Activated T-cell treated with anti-CD3 and anti-CD28 coated beads, Interleukin-2, amount 50 U/mL, for 48 hours (primary cell): ENCODE results near the gene TDRD9.
A peak's percentile ranks its signal among the peaks of the same experiment; 100 is the strongest.

ENCODE experiments used
- DNase-seq, 2 experiments: peaks; one replicate each; pipeline ENCODE4 v3.0.0-alpha.2; 2020

TDRD9 gene

DNA sequence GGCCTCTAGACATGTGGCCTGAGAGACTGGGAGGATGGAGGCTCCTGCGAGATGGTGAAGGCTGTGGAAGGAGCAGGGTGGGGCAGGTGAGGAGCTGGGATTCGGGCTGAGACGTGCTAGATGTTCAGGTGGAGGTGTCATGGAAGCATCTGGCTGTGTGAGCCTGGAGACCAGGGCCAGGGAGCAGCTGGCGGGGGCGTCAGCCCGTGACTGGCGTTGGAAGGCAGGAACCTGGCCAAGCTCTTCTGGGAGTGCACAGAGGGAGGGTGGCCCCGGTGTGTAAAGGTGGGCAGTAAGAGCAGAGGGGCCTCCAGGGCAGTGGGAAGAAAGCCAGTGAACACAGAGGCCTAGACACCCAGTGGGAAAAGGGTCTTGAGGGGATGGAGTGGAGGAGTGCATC is 69.1 kb downstream of the TDRD9 start:
- DNase-seq: no peak

DNA sequence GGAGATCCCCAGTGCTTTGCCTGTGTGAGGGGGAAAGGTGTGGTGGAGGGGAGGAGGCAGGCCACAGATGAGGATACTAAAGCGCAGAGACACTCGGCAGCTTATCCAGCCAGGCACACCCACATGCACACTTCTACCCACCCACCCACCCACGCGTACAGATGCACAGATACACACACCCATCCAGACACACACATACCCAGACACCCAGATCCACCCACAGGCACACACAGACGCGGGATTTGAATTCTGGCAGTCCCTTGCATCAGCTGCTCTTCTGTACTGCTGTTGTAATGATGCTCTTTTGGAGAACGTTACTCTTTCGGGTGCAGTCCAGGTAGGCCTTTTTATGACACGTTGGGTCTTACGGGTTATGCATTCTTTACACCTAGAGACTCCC is 69.8 kb downstream of the TDRD9 start:
- DNase-seq: no peak

DNA sequence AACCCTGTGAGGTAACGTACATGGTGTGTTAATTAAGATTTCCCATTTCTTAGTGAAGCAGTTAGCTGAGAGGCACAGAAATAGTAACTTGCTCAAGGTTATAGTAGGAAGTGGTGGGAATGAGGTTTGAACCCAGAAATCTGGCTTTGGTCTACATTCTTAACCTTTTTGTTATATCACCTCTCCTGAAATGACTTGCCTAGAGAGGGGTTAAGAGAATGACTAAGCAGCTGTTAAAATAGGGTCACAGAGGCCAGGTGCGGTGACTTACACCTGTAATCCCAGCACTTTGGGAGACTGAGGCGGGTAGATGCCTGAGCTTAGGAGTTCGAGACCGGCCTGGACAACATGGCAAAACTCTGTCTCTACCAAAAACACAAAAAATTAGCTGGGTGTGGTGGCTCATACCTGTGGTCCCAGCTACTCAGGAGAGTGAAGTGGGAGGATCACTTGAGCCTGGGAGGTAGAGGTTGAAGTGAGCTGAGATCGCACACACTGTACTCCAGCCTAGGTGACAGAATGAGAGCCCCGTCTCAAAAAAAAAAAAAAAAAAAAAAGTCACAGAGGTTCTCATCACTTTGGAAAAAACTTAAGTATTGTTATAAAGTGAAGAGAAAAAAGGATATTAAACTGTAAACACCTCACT is 71.7 kb downstream of the TDRD9 start:
- DNase-seq: no peak

DNA sequence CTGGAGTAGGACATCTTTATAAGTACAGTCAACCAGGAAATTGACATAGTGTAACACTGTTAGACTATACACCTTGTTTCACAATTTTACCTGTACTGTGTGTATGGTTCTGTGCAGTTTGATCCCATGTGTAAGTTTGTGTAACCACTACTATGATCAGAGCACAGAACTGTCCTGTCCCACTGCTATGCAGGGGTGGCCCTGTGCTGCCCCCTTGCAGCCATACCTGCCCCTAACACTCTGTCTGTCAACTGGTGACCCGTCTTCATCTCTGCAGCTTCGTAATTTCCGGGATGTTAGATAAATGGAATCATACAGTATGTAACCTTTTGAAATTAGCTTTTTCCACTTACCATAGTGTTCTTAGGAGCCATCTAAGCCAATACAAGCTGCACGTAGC is 72.7 kb downstream of the TDRD9 start:
- DNase-seq: peak in 1 of 2 experiments; percentile 29

DNA sequence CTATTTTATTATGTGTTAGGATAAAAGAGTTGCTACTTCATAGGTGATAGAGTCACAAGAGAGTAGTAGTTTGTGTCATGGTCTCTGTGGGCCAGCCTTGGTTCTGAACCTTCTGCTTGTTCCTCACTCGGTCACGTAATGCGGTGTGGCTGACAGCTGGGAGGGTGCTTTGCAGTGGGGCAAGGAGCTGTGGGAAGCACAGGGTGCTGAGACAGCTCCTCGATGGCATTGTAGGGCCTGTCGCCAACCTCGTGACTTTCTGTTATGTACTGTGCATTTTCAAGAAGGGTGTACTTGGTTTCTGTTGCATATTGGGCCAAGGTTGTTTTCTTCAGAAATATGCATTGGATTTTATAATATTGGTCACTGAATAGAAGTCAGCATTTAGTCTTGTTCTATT is 75.4 kb downstream of the TDRD9 start:
- DNase-seq: no peak

DNA sequence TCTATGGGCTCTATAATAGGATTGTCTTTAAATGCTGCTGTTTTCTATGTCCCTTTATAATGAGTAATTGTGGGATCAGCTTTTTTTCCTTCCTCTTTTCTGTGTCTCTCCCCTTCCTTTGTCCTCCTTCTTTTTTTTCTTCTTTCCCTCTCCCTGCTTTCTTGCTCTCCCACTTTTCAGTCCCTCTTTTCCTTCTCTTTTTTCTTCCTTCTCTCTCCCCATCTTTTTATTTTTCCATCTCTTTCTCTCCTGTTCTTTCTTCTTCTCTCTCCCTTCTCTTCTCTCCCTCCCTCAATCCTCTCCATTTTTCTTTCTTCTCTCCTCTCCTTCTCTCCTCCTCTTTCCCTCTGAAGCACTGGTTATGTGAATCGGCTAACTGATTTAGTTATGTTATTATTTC is 76.6 kb downstream of the TDRD9 start:
- DNase-seq: no peak

DNA sequence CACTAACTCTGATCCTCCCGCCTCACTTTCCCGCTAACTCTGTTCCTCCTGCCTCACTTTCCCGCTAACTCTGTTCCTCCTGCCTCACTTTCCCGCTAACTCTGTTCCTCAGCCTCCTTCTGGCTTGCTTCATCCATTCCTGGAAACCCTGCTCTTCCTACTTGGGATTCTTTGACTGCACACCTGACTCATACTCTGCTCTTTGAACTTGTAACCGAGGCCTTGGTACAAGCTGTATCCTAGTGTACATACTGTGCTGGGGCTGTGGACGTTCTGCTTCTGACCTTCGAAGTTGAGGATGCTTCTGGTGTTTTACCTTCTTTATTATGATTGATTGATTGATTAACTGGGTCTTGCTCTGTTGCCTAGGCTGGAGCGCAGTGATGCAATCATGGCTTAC is 77.2 kb downstream of the TDRD9 start:
- DNase-seq: no peak

DNA sequence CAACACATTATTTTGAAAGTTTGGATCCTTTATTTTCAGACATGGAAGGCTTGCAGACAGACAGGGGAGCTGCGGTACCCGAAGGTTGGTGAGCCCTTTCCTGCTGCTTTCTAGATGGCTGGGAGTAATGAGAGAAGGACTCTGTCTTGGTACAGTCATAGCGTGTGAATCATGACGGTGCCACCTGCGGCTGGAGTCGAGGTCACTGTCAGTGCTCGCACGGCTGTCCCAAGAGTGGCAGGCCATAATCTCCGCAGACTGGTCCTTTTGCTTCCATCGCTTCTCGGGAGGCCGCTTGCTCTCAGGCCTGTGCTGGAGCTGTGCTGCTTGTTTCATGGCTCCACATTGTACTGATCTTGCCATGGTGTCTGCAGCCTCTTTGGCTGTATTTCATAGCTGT is 78.9 kb downstream of the TDRD9 start:
- DNase-seq: no peak

DNA sequence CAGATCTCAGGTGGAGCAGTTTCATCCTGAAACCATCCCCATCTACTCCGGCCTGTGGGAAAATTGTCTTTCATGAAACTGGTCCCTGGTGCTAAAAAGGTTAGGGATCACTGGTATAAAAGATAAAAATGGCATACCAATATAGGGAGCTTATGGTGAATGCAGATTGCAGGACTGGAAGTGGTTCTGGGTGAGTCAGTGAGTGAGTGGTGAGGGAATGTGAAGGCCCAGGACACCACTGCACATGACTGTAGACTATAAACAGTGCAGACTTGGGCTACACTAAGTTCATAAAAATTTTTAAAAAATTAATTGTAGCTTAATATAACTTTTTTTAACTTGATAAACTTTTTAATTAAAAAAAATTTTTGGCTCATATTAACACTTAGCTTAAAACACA is 81.0 kb downstream of the TDRD9 start:
- no peak for DNase-seq

DNA sequence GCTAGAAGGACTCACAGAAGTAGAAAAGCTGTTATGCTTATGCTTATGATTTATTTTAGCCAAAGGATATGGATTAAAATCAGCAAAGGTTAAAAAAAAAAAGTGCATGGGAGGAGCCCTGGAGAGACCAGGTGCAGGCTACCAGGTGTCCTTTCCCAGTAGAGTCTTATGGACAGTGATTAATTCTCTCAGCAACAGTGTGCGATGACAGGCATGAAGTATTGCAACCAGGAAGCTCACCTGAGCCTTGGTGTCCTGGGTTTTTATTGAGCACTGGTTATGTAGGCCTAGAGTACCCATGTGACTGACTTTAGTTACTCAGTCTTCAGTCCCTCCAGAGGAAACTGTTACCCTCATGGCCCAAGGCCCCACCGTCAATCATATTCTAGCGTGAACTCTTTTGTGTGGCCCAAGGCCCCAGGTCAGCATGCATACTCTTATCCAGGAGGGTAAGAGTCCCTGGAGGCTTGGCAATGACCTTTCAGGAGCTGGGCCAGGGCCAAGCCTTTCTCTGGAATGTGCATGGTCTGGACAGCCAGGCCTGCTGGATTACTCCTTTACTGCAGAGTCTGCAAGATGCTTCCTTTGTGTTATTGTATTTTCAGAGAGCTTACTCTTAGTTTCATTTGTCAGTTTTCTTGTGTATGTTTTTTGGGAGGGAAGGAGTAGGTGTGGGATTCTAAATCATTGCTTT is 83.7 kb downstream of the TDRD9 start:
- DNase-seq: no peak

DNA sequence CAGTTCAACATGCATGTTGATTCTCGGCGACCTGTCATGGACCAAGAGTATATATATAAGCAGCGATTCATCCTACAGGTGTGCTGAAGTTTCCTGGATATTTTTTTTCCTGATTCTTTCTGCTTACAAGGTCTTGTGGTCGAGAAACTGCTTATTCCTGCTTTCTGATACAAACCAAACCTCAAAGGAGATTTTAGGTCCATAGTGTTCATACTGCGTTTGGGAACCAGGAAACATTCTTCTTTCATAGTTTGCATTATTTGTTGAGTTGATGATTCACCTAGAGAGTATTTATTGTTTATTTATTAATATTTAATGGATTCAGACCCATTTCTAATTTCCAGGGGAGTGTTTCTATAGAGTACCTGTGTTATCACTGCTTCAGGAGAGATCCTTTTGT is 86.5 kb downstream of the TDRD9 start:
- no peak for DNase-seq

DNA sequence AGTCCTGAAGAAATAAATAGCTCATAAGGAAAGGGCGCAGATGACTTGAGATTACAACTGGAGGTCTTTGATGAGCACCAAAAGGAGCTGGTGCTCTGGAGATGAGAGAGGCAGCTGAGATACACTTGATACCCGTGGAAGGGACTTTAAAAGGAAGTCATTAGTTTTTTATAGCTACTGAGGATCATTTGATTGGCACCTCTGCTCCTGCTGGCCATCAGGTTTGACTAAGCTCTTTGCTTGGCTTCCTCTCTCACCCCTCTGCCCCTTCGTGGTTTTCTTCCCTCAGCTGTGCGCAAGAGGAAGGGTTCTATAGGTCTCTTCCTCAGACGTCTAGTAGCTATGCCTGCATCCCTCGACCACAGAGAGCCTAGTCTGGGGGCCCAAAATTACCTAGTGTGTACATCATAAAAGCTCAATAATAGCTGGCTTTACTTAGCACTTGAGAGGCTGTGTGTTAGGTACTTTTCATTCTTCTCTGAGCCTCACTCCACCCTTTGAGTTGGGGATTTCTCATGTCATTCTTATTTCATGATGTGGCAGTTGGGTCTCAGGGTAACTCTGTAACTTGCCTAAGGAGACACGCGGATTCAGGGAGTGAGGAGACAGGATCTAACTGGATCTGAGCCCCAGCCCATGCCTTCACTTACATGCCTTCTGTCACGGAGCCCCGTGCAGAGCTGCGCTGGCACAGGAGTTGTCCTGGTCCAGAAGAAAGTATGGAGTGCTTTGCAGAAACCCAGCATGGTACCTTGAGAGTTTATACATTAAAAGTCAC is 88.8 kb downstream of the TDRD9 start:
- no peak for DNase-seq

DNA sequence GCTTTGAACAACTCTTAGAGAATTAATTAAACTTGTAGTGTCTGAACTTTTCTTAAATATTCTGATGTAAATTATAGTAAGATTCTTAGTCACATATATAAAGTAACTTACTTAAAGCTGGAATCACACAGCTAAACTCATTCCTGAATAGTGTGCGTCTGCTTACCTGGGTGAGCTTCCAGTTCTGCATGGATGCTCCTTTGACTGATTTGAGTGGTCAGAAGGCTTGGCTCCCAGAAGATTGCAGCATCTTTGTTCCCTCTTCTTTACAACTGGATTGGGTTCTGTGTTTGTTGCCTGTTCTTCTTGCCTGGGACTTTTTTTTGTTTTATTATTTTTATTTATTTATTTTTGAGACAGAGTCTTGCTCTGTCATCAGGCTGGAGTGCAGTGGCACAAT is 90.8 kb downstream of the TDRD9 start:
- DNase-seq: no peak

DNA sequence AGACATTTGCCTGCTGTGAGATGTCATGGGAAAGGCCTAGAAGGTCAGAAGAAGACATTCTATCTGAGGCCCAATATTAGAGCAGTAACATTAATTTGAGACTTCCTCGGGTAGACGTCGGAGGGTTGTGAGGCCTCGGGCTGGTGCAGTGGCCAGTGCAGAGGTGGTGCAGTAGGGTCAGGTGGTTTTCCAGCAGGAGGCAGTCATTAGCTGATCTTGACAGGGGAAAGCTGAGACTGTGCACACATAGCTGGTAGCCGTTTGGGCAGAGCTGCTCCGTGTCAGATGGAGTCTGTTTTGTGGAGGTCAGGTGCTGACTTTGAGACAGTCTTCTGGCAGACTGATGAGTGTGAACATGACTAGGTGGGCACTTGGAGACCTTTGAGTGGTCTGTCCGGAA is 91.5 kb downstream of the TDRD9 start:
- DNase-seq: no peak

DNA sequence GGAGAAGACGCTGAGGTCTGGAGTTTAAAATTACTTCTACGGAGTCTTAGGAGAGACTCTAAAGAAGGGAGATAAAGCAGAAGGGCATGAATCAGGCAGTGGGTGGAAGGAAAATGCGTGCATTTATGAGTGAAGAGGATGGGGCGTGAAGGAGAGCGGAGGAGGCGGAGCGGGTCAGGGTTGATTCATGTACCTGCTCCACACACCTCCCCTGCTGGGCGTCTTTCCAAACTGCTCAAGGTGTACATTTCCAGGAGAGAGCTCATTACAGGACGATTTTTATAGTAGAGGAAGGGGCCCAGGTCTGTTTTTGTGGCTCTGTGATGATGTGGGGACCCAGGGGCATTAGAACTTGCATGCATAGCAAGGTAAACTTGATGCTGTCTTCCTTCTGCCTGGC is 92.2 kb downstream of the TDRD9 start:
- DNase-seq: no peak

DNA sequence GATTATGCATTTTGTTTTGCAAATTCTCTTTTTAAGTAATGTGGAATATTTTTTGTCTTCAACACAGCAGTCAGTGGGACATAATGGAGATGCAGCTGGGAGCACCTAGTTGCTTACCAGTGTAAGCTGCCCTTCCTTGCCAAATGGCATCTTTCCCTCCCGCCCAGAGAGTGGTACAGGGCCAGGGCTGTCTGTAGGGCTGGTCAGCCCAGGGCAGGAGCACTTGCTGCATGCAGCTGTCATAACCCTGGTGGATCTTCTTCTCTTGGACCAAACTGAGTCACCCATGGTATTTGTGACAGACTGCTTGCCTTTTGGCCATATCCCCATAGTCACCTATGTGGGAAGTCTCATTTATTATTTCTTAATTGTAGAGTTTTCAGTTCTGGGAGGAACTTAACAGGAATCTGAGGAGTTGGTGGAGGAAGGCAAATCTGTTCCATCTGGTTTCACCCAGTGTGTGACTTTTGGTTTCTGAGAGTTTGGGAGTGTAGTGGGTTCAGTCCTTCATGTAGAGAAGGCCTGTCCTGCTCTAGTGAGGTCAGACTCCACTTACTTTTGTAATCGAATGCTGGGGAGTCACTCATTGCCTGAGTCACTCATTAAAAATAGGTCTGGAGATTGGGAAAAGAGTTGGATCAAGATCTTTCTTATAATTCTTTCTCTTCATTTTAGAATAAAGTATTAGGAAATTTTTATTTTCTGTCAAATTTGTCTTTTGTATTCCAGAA is 95.2 kb downstream of the TDRD9 start:
- DNase-seq: no peak

DNA sequence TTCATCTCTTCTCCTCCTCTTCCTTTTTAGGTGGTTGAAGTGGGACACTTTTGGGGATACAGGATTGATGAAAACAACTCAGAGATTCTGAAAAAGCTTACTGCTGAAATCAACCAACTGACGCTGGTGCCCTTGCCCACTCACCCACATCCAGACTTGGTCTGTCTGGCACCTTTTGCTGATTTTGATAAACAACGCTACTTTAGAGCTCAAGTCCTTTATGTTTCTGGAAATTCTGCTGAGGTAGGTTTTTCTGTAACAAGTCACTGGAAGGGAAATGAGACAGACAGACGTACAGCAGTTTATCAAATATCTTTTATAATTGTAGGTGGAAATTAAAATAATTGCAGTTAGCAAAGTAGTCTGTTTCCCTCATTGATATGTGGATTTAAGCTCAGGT is 97.3 kb downstream of the TDRD9 start:
- DNase-seq: no peak

DNA sequence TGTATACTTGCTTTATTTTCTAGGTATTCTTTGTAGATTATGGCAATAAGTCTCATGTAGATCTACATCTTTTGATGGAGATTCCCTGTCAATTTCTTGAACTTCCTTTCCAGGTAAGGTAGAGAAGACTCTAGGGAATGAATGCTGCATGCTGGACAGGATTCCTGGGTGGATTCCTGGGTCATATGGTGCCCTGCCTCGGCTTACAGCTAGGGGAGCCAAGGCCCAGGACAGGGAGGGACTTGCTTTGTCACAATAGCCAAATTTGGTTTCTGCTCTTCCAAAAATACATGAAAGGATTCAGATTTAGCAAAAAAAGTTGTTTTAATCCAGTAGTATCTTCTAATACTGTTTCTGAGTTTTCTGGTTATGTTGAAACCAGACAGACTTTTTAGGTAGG is 97.8 kb downstream of the TDRD9 start:
- DNase-seq: no peak

DNA sequence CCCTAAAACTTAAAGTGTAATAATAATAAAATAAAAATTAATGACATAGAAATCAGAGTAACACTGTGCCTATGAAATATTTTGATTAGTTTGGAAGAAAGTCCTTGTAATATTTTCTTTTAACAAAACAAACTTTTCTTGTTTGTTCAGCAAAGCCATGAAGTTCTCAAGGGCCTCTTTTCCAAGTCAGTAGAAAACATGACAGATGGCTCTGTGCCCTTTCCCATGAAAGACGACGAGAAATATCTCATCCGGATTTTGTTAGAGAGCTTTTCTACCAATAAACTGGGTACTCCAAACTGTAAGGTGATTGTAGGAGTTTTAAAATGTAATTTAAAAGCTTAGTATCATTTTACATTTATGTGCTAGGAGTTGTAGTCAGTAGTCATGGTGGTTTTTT is 102.7 kb downstream of the TDRD9 start:
- DNase-seq: no peak

DNA sequence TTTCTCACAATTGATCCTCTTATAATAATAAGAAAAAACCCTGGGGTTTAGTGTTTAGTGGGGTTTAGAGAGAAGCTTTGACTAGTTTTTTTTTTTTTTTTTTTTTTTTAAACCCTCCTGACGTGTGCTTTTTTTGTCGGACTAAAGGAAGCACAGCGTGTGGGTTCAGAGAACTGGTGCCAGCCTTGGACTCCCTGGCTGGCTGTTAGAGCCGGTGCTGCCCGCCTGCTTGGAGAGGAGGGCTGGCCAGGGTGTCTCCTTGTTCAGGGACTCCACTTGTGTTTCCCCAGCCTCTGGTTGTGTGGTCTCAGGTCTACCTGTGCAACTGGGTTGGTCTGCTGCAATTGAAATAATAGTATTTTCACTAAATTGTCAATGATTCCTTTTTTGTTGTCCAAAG is 103.1 kb downstream of the TDRD9 start:
- no peak for DNase-seq

DNA sequence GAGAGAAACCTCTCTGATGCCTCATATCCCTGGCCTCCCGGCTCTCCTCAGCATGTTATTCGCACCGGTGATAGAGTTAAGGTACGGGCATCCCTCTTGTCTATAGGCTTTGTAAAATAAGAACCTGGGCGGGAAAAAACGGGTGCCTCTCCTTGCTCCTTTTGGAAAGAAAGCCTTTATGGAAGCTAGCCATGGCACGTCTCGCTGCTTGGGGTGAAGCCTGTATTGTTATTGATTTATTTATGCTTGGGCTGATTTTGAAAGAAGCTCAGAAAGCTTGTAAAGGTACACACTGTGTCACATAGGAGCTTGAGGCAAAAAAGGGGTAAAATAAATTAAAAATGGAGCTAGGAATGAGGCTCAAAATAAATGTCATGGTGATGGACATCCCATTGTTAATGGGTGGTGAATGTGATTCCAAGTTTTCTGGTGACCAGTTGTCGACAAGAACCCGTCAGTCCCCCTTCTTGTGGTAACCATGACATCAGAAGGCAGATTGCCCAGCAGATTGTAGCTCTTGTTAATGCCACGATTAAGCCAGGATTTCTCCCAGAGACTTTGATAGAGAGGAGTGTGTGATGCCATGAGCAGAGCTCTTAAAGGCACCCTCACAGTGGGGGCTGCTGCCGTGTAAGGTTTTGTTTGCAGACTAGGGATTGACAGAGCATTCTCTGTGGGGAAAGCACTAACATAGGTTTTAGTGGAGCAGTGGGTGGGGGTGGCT is 106.9 kb downstream of the TDRD9 start:
- no peak for DNase-seq

DNA sequence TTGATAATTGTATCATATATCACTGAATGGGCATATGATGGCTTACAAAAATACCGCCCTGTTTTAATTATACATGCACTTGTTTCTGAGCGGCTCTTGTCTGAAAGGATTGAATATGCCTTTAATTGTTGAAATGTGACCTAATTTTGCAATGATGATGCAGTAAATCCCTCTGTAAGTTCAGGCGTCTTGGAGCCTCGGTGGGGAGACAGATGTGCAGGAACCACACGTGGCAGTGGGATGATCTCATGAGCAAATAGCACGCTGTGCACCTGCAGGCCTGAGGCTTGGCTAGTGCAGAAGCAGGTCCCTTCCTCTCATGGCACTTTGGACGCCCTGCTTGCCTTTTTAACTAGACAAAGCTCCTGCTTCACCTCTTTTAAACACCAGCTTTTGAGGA is 108.0 kb downstream of the TDRD9 start:
- DNase-seq: no peak

DNA sequence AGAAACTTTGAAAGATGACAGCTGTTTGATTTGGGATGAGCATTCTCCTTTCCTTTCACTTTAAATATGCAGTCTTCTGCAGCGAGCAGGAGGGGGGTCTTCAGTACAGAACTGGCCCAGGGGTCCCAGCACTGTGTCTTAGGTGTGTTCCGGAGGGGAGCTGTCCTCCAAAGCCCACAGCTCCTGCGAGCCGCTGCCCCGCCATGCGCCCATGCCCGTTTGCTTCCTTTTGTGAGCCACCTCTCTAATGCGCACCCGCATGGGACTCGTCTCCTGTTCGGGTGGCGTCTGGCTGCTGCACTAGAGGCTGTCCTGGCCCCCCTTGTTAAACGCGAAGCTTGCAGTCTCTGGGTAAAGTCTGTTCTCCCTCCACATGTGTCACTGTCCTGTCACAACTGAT is 108.8 kb downstream of the TDRD9 start:
- DNase-seq: no peak
